ENCODE measurements around the gene MMEL1.

DNA sequence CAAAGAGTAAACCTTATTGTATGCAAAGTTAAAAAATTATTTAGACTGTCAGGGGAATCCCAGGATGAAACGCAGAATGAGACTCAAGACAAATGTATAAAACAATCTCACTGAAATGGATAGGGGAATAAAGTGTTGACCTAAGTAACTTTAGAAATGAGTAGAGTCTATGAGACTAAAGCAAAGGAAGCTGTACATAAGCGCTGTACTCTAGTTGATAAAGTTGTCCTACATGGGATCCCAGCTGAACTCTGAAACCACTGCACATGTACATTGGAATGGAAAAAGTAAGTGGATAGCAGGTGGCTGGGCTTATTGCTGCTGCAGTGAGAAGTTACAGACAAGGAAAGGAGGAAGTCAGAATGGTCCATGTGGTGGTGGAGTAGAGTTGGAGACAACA, 18.7 kb downstream of the MMEL1 start:
- TF ChIP-seq L3MBTL2 (conservative IDR thresholded peaks at IDR 0.05) (no peak), ELF4 (IDR thresholded peaks at IDR 0.05) (no peak), ARNT (IDR thresholded peaks at IDR 0.05) (no peak), SP1 (IDR thresholded peaks at IDR 0.05) (no peak), FOXK2 (IDR thresholded peaks at IDR 0.05) (no peak), TARDBP (IDR thresholded peaks at IDR 0.05) (no peak), ZNF384 (IDR thresholded peaks at IDR 0.05) (no peak), FOXA1 (IDR thresholded peaks at IDR 0.05) (no peak), FOXM1 (IDR thresholded peaks at IDR 0.05; ENCODE audit: borderline replicate concordance) (no peak), BHLHE40 (IDR thresholded peaks at IDR 0.05; ENCODE audit: borderline replicate concordance) (no peak), CTBP1 (IDR thresholded peaks at IDR 0.05; ENCODE audit: borderline replicate concordance) (no peak), HDGF (IDR thresholded peaks at IDR 0.05; ENCODE audit: borderline replicate concordance) (no peak), SUZ12 (IDR thresholded peaks at IDR 0.05) (no peak)
- TF ChIP-seq, protein P1, sequence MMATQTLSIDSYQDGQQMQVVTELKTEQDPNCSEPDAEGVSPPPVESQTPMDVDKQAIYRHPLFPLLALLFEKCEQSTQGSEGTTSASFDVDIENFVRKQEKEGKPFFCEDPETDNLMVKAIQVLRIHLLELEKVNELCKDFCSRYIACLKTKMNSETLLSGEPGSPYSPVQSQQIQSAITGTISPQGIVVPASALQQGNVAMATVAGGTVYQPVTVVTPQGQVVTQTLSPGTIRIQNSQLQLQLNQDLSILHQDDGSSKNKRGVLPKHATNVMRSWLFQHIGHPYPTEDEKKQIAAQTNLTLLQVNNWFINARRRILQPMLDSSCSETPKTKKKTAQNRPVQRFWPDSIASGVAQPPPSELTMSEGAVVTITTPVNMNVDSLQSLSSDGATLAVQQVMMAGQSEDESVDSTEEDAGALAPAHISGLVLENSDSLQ (IDR thresholded peaks at IDR 0.05): no peak

Data from HEK293T (cell line).